SK-N-SH treated with all-trans-retinoic acid at 6 μM for 48 hours (cell line): ENCODE measurements around the gene GUCY1B1.

Experiments used
- ATAC-seq: fragments of 200-7000 bp; cut with Tn5 transposase; 3 replicates; pipeline ENCODE4 v1.9.1; 2020; ENCODE audit warnings: mild to moderate bottlenecking, moderate library complexity
- ARNTL ChIP-seq: fragments of 450-650 bp; formaldehyde crosslinking; IDR thresholded peaks from 2 replicates; pipeline ENCODE4 v1.5.0; 2020; ENCODE audit warnings: low read depth, mild to moderate bottlenecking, moderate library complexity, borderline replicate concordance
- BACH2 ChIP-seq: fragments of 250-450 bp; sonication (Bioruptor Pico); IDR thresholded peaks from 2 replicates; pipeline ENCODE4 v1.9.0; 2021; ENCODE audit warnings: mild to moderate bottlenecking, borderline replicate concordance
- CREB5 ChIP-seq: fragments of 250-450 bp; sonication (Bioruptor Pico); IDR thresholded peaks from 2 replicates; pipeline ENCODE4 v1.5.1; 2020; ENCODE audit warnings: low read depth, mild to moderate bottlenecking, moderate library complexity
- CSRNP3 ChIP-seq: fragments of 250-450 bp; sonication (Bioruptor Pico); IDR thresholded peaks from 2 replicates; pipeline ENCODE4 v1.5.1; 2021; ENCODE audit warnings: mild to moderate bottlenecking, moderate library complexity
- ESRRG ChIP-seq: fragments of 250-450 bp; sonication (Bioruptor Pico); IDR thresholded peaks from 2 replicates; pipeline ENCODE4 v1.6.1; 2021; ENCODE audit warnings: mild to moderate bottlenecking
- GLIS3 ChIP-seq: fragments of 250-450 bp; sonication (Bioruptor Pico); IDR thresholded peaks from 2 replicates; pipeline ENCODE4 v1.5.0; 2020; ENCODE audit warnings: mild to moderate bottlenecking, moderate library complexity
- ISL1 ChIP-seq: fragments of 250-450 bp; sonication (Bioruptor Pico); IDR thresholded peaks from 2 replicates; pipeline ENCODE4 v2.1.2; 2022; ENCODE audit warnings: mild to moderate bottlenecking, moderate library complexity
- OSR1 ChIP-seq: fragments of 250-450 bp; sonication (Bioruptor Pico); IDR thresholded peaks from 2 replicates; pipeline ENCODE4 v1.8.0; 2022; ENCODE audit warnings: moderate library complexity, mild to moderate bottlenecking, inconsistent platforms
- POU6F1 ChIP-seq: fragments of 250-450 bp; sonication (Bioruptor Pico); IDR thresholded peaks from 2 replicates; pipeline ENCODE4 v1.8.0; 2021; ENCODE audit warnings: low read depth, mild to moderate bottlenecking, moderate library complexity, borderline replicate concordance
- PPARA ChIP-seq: fragments of 250-450 bp; sonication (Bioruptor Pico); IDR thresholded peaks from 2 replicates; pipeline ENCODE4 v1.5.0; 2020; ENCODE audit warnings: mild to moderate bottlenecking, borderline replicate concordance
- SNAI2 ChIP-seq: fragments of 250-450 bp; sonication (Bioruptor Pico); IDR thresholded peaks from 2 replicates; pipeline ENCODE4 v1.5.0; 2020; ENCODE audit warnings: mild to moderate bottlenecking, moderate library complexity
- TCF4 ChIP-seq: fragments of 250-450 bp; sonication (Bioruptor Pico); IDR thresholded peaks from 2 replicates; pipeline ENCODE4 v1.8.0; 2021; ENCODE audit warnings: mild to moderate bottlenecking, moderate library complexity, borderline replicate concordance
- TOX ChIP-seq: fragments of 250-450 bp; sonication (Bioruptor Pico); IDR thresholded peaks from 2 replicates; pipeline ENCODE4 v1.8.0; 2021; ENCODE audit warnings: mild to moderate bottlenecking, moderate library complexity, borderline replicate concordance
- TSHZ2 ChIP-seq: fragments of 250-450 bp; sonication (Bioruptor Pico); IDR thresholded peaks from 2 replicates; pipeline ENCODE4 v1.5.0; 2020; ENCODE audit warnings: mild to moderate bottlenecking, moderate library complexity
- ZC3H10 ChIP-seq: fragments of 250-450 bp; sonication (Bioruptor Pico); IDR thresholded peaks from 2 replicates; pipeline ENCODE4 v1.5.1; 2021; ENCODE audit warnings: mild to moderate bottlenecking, moderate library complexity
- ZFP3 ChIP-seq: fragments of 250-450 bp; sonication (Bioruptor Pico); IDR thresholded peaks from 2 replicates; pipeline ENCODE4 v1.5.0; 2020; ENCODE audit warnings: mild to moderate bottlenecking, moderate library complexity
- ZFP30 ChIP-seq: fragments of 450-650 bp; formaldehyde crosslinking; IDR thresholded peaks from 2 replicates; pipeline ENCODE4 v1.5.0; 2022; ENCODE audit warnings: mild to moderate bottlenecking, moderate library complexity
- ZNF565 ChIP-seq: fragments of 450-650 bp; formaldehyde crosslinking; conservative IDR thresholded peaks from 2 replicates; pipeline ENCODE4 v1.5.0; 2020; ENCODE audit warnings: low read depth, mild to moderate bottlenecking, moderate library complexity
- ZNF70 ChIP-seq: fragments of 450-650 bp; formaldehyde crosslinking; IDR thresholded peaks from 2 replicates; pipeline ENCODE4 v1.5.0; 2020; ENCODE audit warnings: mild to moderate bottlenecking, moderate library complexity
- ZNF8 ChIP-seq: fragments of 450-650 bp; formaldehyde crosslinking; IDR thresholded peaks from 2 replicates; pipeline ENCODE4 v1.5.0; 2020; ENCODE audit warnings: mild to moderate bottlenecking, moderate library complexity

GUCY1B1 gene

GRCh38 chr4:155742310-155743015 is 16.4 kb upstream of the GUCY1B1 start:
- TF ChIP-seq OSR1 (CRISPR knock-in tag) (no peak), CREB5 (no peak), TSHZ2 (no peak), ZFP3 (CRISPR knock-in tag) (no peak)
- no peak for ATAC-seq

- no peak for TF ChIP-seq ZNF8 (CRISPR knock-in tag)
- TF ChIP-seq TOX (CRISPR knock-in tag), result no peak
- no peak for TF ChIP-seq SNAI2 (CRISPR knock-in tag)
- no peak for TF ChIP-seq ZNF70
- TF ChIP-seq TCF4, result no peak
- TF ChIP-seq ZFP30 (CRISPR knock-in tag), result no peak
- TF ChIP-seq GLIS3 (CRISPR knock-in tag), result no peak
- no peak for TF ChIP-seq ESRRG (CRISPR knock-in tag)
- no peak for TF ChIP-seq TSHZ2
- no peak for ATAC-seq
Observed at GRCh38 chr4:155745984-155746383, 12.8 kb upstream of the GUCY1B1 start.

- TF ChIP-seq ZNF565 (CRISPR knock-in tag), result no peak
- TF ChIP-seq CSRNP3 (CRISPR knock-in tag), result no peak
- TF ChIP-seq GLIS3 (CRISPR knock-in tag), result no peak
- no peak for ATAC-seq
Observed at GRCh38 chr4:155748039-155748438, 10.8 kb upstream of the GUCY1B1 start.

- ATAC-seq, result no peak
- no peak for TF ChIP-seq SNAI2 (CRISPR knock-in tag)
- TF ChIP-seq ZFP30 (CRISPR knock-in tag), result no peak
- no peak for TF ChIP-seq ZFP3 (CRISPR knock-in tag)
- TF ChIP-seq TOX (CRISPR knock-in tag), result no peak
- no peak for TF ChIP-seq ZNF565 (CRISPR knock-in tag)
- no peak for TF ChIP-seq CREB5
- no peak for TF ChIP-seq PPARA (CRISPR knock-in tag)
- TF ChIP-seq POU6F1 (CRISPR knock-in tag), result no peak
- no peak for TF ChIP-seq BACH2
- no peak for TF ChIP-seq ZC3H10 (CRISPR knock-in tag)
- no peak for TF ChIP-seq ARNTL (CRISPR knock-in tag)
- no peak for TF ChIP-seq CSRNP3 (CRISPR knock-in tag)
- TF ChIP-seq ISL1 (CRISPR knock-in tag), result no peak
- no peak for TF ChIP-seq ESRRG (CRISPR knock-in tag)
- TF ChIP-seq ZNF70, result no peak
- no peak for TF ChIP-seq ZNF8 (CRISPR knock-in tag)
Observed at GRCh38 chr4:155749041-155749440, 9.8 kb upstream of the GUCY1B1 start.
